SK-N-SH treated with all-trans-retinoic acid at 6 μM for 48 hours (cell line): Measurements from ENCODE around the gene FAF1.

Experiments used
- RARB ChIP-seq: fragments of 250-450 bp; sonication (Bioruptor Pico); IDR thresholded peaks from 2 replicates; pipeline ENCODE4 v1.8.0; 2021; ENCODE audit warnings: mild to moderate bottlenecking, moderate library complexity
- TSHZ2 ChIP-seq: fragments of 250-450 bp; sonication (Bioruptor Pico); IDR thresholded peaks from 2 replicates; pipeline ENCODE4 v1.5.0; 2020; ENCODE audit warnings: mild to moderate bottlenecking, moderate library complexity
- ZNF8 ChIP-seq: fragments of 450-650 bp; formaldehyde crosslinking; IDR thresholded peaks from 2 replicates; pipeline ENCODE4 v1.5.0; 2020; ENCODE audit warnings: mild to moderate bottlenecking, moderate library complexity
- TF ChIP-seq, protein P1 (sequence below): fragments of 250-450 bp; sonication (Bioruptor Pico); IDR thresholded peaks from 2 replicates; pipeline ENCODE4 v1.8.0; 2020; ENCODE audit warnings: mild to moderate bottlenecking, moderate library complexity, borderline replicate concordance
- TF ChIP-seq, protein P2 (sequence below): fragments of 250-450 bp; sonication (Bioruptor Pico); IDR thresholded peaks from 2 replicates; pipeline ENCODE4 v1.5.1; 2020; ENCODE audit warnings: low read depth, mild to moderate bottlenecking, moderate library complexity

GRCh38 chr1:50929376-50929958 lies 30.6 kb downstream of the FAF1 start:
- TF ChIP-seq TSHZ2 (CRISPR knock-in tag) = no peak
- TF ChIP-seq, protein P1, sequence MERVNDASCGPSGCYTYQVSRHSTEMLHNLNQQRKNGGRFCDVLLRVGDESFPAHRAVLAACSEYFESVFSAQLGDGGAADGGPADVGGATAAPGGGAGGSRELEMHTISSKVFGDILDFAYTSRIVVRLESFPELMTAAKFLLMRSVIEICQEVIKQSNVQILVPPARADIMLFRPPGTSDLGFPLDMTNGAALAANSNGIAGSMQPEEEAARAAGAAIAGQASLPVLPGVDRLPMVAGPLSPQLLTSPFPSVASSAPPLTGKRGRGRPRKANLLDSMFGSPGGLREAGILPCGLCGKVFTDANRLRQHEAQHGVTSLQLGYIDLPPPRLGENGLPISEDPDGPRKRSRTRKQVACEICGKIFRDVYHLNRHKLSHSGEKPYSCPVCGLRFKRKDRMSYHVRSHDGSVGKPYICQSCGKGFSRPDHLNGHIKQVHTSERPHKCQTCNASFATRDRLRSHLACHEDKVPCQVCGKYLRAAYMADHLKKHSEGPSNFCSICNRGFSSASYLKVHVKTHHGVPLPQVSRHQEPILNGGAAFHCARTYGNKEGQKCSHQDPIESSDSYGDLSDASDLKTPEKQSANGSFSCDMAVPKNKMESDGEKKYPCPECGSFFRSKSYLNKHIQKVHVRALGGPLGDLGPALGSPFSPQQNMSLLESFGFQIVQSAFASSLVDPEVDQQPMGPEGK (CRISPR knock-in tag) = no peak
- no peak for TF ChIP-seq RARB (CRISPR knock-in tag)
- TF ChIP-seq ZNF8 (CRISPR knock-in tag) = no peak
- TF ChIP-seq, protein P2, sequence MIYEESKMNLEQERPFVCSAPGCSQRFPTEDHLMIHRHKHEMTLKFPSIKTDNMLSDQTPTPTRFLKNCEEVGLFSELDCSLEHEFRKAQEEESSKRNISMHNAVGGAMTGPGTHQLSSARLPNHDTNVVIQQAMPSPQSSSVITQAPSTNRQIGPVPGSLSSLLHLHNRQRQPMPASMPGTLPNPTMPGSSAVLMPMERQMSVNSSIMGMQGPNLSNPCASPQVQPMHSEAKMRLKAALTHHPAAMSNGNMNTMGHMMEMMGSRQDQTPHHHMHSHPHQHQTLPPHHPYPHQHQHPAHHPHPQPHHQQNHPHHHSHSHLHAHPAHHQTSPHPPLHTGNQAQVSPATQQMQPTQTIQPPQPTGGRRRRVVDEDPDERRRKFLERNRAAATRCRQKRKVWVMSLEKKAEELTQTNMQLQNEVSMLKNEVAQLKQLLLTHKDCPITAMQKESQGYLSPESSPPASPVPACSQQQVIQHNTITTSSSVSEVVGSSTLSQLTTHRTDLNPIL = no peak
